ENCODE results near the gene RNF157.
A peak's percentile ranks its signal among the peaks of the same experiment; 100 is the strongest.
"Not testable (repeated sequence)": the region's sequence is repeated elsewhere in the genome, so short reads cannot be mapped to it uniquely, and the experiment has no call there.

The RNF157 gene

GRCh38 chr17:76189741-76190140 lies 50.6 kb downstream of the RNF157 start:
- no peak for DNase-seq (ENCODE audit: low read depth in 2 of 2)

- no peak for DNase-seq (ENCODE audit: low read depth in 2 of 2)
Measured at GRCh38 chr17:76189247-76189646, 51.0 kb downstream of the RNF157 start.

- no peak for DNase-seq (ENCODE audit: low read depth in 2 of 2)
Measured at GRCh38 chr17:76188213-76189016, 51.9 kb downstream of the RNF157 start.

GRCh38 chr17:76186774-76187173 lies 53.5 kb downstream of the RNF157 start:
- not testable (repeated sequence) for DNase-seq (ENCODE audit: low read depth in 2 of 2)

GRCh38 chr17:76184290-76184689 lies 56.0 kb downstream of the RNF157 start:
- DNase-seq (ENCODE audit: low read depth in 2 of 2): no peak

GRCh38 chr17:76182016-76182764 lies 58.1 kb downstream of the RNF157 start:
- DNase-seq (ENCODE audit: low read depth in 2 of 2): peak; percentile 53 to 62

- DNase-seq (ENCODE audit: low read depth in 2 of 2): no peak
Measured at GRCh38 chr17:76179496-76180467, 60.5 kb downstream of the RNF157 start.

- DNase-seq (ENCODE audit: low read depth in 2 of 2): no peak
Measured at GRCh38 chr17:76178124-76178523, 62.2 kb downstream of the RNF157 start.

- no peak for DNase-seq (ENCODE audit: low read depth in 2 of 2)
Measured at GRCh38 chr17:76176701-76177574, 63.4 kb downstream of the RNF157 start.

- no peak for DNase-seq (ENCODE audit: low read depth in 2 of 2)
Measured at GRCh38 chr17:76174037-76174436, 66.3 kb downstream of the RNF157 start.

GRCh38 chr17:76173474-76173873 lies 66.8 kb downstream of the RNF157 start:
- no peak for DNase-seq (ENCODE audit: low read depth in 2 of 2)

GRCh38 chr17:76171706-76172105 lies 68.6 kb downstream of the RNF157 start:
- no peak for DNase-seq (ENCODE audit: low read depth in 2 of 2)

GRCh38 chr17:76170114-76170513 lies 70.2 kb downstream of the RNF157 start:
- DNase-seq (ENCODE audit: low read depth in 2 of 2): no peak

- no peak for DNase-seq (ENCODE audit: low read depth in 2 of 2)
Measured at GRCh38 chr17:76166906-76167305, 73.4 kb downstream of the RNF157 start.

- DNase-seq (ENCODE audit: low read depth in 2 of 2): no peak
Measured at GRCh38 chr17:76166168-76166567, 74.1 kb downstream of the RNF157 start.

- no peak for DNase-seq (ENCODE audit: low read depth in 2 of 2)
Measured at GRCh38 chr17:76164331-76164730, 76.0 kb downstream of the RNF157 start.

- no peak for DNase-seq (ENCODE audit: low read depth in 2 of 2)
Measured at GRCh38 chr17:76163919-76164318, 76.4 kb downstream of the RNF157 start.

GRCh38 chr17:76161619-76162266 lies 78.5 kb downstream of the RNF157 start:
- DNase-seq (ENCODE audit: low read depth in 2 of 2): no peak

GRCh38 chr17:76160896-76161528 lies 79.3 kb downstream of the RNF157 start:
- no peak for DNase-seq (ENCODE audit: low read depth in 2 of 2)

GRCh38 chr17:76159157-76159556 lies 81.1 kb downstream of the RNF157 start:
- DNase-seq (ENCODE audit: low read depth in 2 of 2): no peak
